Endothelial cell of umbilical vein (primary cell): ENCODE results near the gene LSP1. TPM values are rescaled to one million over a fixed set of nuclear protein-coding genes. Genes with fewer than 3 reads are reported as not detected.
"Not testable (repeated sequence)": the region's sequence is repeated elsewhere in the genome, so short reads cannot be mapped to it uniquely, and the experiment has no call there.

Source experiments
- BruUV-seq: library from RNA; stranded (reverse); fragments of 400-500 nt; replicated peaks from 2 replicates; lab custom pipeline; 2021; lab: Mats Ljungman, UMichigan
- CTCF ChIA-PET: fragments of 300-600, 350-600 bp; sonication (Branson Sonifier 250); formaldehyde crosslinking; loops from one replicate; lab custom pipeline; 2021; ENCODE audit warnings: antibody characterized with exemption, inconsistent platforms; lab: Charles Lee
- POLR2A ChIA-PET: fragments of 300-600, 350-600 bp; sonication (Branson Sonifier 250); formaldehyde crosslinking; loops from one replicate; lab custom pipeline; 2021; ENCODE audit warnings: antibody characterized with exemption, inconsistent platforms; lab: Charles Lee
- DNase-seq: peaks from one replicate; pipeline ENCODE4 v3.0.0-alpha.2; 2011; ENCODE audit warnings: low read depth, low spot score
- FAIRE-seq: peaks from 2 replicates; lab custom pipeline; 2011; peaks lifted over from hg19 to GRCh38; lab: Jason Lieb, UNC
- H2AFZ ChIP-seq: 2 replicates; pipeline ENCODE4 v1.6.0; 2012; ENCODE audit warnings: low read depth, low read length, control low read depth, inconsistent platforms
- H3K27ac ChIP-seq: 2 replicates; pipeline ENCODE4 v1.5.1; 2011; ENCODE audit warnings: low read depth, mild to moderate bottlenecking, control low read depth, low read length, moderate library complexity; ENCODE audit not compliant: insufficient read depth
- H3K27me3 ChIP-seq, 2 experiments: 2 replicates each; pipeline versions ENCODE4 v1.6.0 to v1.6.1; 2011; ENCODE audit warnings: low read length in 2 of 2, mixed read lengths in 1 of 2; ENCODE audit not compliant: control insufficient read depth in 2 of 2, insufficient read depth in 2 of 2
- H3K36me3 ChIP-seq, 2 experiments: 2 replicates in 1 of 2; 3 replicates in 1 of 2; pipeline ENCODE4 v1.5.1; 2011; ENCODE audit warnings: low read length in 2 of 2, mild to moderate bottlenecking in 1 of 2, moderate library complexity in 1 of 2; ENCODE audit not compliant: control insufficient read depth in 2 of 2, insufficient read depth in 2 of 2; ENCODE audit errors: extremely low read depth in 1 of 2
- H3K4me1 ChIP-seq: 3 replicates; pipeline ENCODE4 v1.5.1; 2011; ENCODE audit warnings: mild to moderate bottlenecking, low read length; ENCODE audit not compliant: control insufficient read depth, insufficient read depth; ENCODE audit errors: extremely low read depth
- H3K4me2 ChIP-seq: 2 replicates; pipeline ENCODE4 v1.6.1; 2011; ENCODE audit warnings: low read length, control low read depth, mixed read lengths; ENCODE audit not compliant: insufficient read depth
- H3K4me3 ChIP-seq, 3 experiments: fragments of 200-600 bp in 1 of 3; sonication (generic), shearing (Covaris generic) in 1 of 3; replicated peaks in 1 of 3; 2 replicates each; pipeline ENCODE4 v1.5.1; 2011 to 2016; ENCODE audit warnings: control low read depth in 3 of 3, low read length in 3 of 3, mild to moderate bottlenecking in 2 of 3, inconsistent platforms in 1 of 3, low read depth in 1 of 3, moderate library complexity in 1 of 3; ENCODE audit not compliant: insufficient read depth in 1 of 3
- H3K79me2 ChIP-seq: 2 replicates; pipeline ENCODE4 v1.6.0; 2012; ENCODE audit warnings: low read length, inconsistent platforms; ENCODE audit not compliant: control insufficient read depth, insufficient read depth
- H3K9ac ChIP-seq: replicated peaks from 2 replicates; pipeline ENCODE3; 2011; ENCODE audit warnings: low read length, control low read depth; ENCODE audit not compliant: insufficient read depth; ENCODE audit errors: extremely low read depth
- H3K9me1 ChIP-seq: replicated peaks from 3 replicates; pipeline ENCODE4 v1.6.0; 2011; ENCODE audit warnings: mild to moderate bottlenecking, low read length; ENCODE audit not compliant: control insufficient read depth, insufficient read depth; ENCODE audit errors: extremely low read depth
- H3K9me3 ChIP-seq: replicated peaks from 2 replicates; pipeline ENCODE4 v1.5.1; 2012; ENCODE audit warnings: low read length, inconsistent platforms; ENCODE audit not compliant: control insufficient read depth, insufficient read depth
- H4K20me1 ChIP-seq: replicated peaks from 2 replicates; pipeline ENCODE3; 2011; ENCODE audit warnings: mild to moderate bottlenecking, low read length; ENCODE audit not compliant: control insufficient read depth, insufficient read depth; ENCODE audit errors: extremely low read depth
- EZH2 ChIP-seq: IDR thresholded peaks from 2 replicates; pipeline ENCODE4 v1.6.1; 2012; ENCODE audit warnings: borderline replicate concordance, low read depth, mild to moderate bottlenecking, moderate library complexity, low read length, inconsistent platforms; ENCODE audit not compliant: severe bottlenecking
- FOS ChIP-seq: IDR thresholded peaks from 2 replicates; pipeline ENCODE4 v1.6.1; 2011; ENCODE audit warnings: mild to moderate bottlenecking, low read length, moderate library complexity, borderline replicate concordance; ENCODE audit not compliant: insufficient read depth
- GATA2 ChIP-seq: IDR thresholded peaks from 2 replicates; pipeline ENCODE4 v1.7.0; 2011; ENCODE audit warnings: low read depth, mild to moderate bottlenecking, moderate library complexity, mixed read lengths, low read length; ENCODE audit not compliant: insufficient read length, insufficient read depth
- JUN ChIP-seq: IDR thresholded peaks from 2 replicates; pipeline ENCODE4 v1.6.1; 2011; ENCODE audit warnings: borderline replicate concordance, low read depth; ENCODE audit not compliant: insufficient read length, insufficient read depth
- MYC ChIP-seq: IDR thresholded peaks from one replicate; pipeline ENCODE4 v1.6.1; 2011; ENCODE audit warnings: mild to moderate bottlenecking, low read depth, low read length
- POLR2A ChIP-seq: IDR thresholded peaks from 2 replicates; pipeline ENCODE4 v1.6.1; 2012; ENCODE audit warnings: low read depth, mild to moderate bottlenecking, control low read depth, low read length
- POLR2AphosphoS5 ChIP-seq: IDR thresholded peaks from 2 replicates; pipeline ENCODE4 v1.6.1; 2012; ENCODE audit warnings: low read depth, mild to moderate bottlenecking, control low read depth, low read length, moderate library complexity; ENCODE audit not compliant: insufficient read depth
- dilution Hi-C: fragments of 300-500 bp; cut with MboI; formaldehyde crosslinking; loops from one replicate; pipeline ENCODE4 v1.15.0; 2019; ENCODE audit warnings: low sequenced_read_pairs; ENCODE audit not compliant: extremely low pct_ligation_motif_present
- intact Hi-C: fragments of 100-400 bp; cut with micrococcal nuclease; formaldehyde crosslinking; loops from one replicate; pipeline ENCODE4 v1.10.0; 2022
- polyA plus RNA-seq, 4 experiments: library from polyadenylated mRNA; depleted of rRNA in 3 of 4; stranded (reverse) in 3 of 4; unstranded in 1 of 4; fragments of >200 nt; gene quantifications; 2 replicates each; pipeline versions ENCODE4 v1.2.1 to v1.2.3, GENCODE V29; 2011 to 2012; ENCODE audit warnings: missing spikeins in 1 of 4
- total RNA-seq: library from RNA; stranded (reverse); gene quantifications from 2 replicates; pipeline ENCODE4 v1.2.3, GENCODE V29; 2021
- TF ChIP-seq, protein P1 (sequence below): IDR thresholded peaks from 2 replicates; pipeline ENCODE4 v1.6.1; 2011; ENCODE audit not compliant: insufficient read depth, insufficient read length
- TF ChIP-seq, protein P2 (sequence below), 2 donors: IDR thresholded peaks; 1 replicate in 1 of 2; 2 replicates in 1 of 2; pipeline ENCODE4 v1.5.1; 2011; ENCODE audit warnings: low read length in 2 of 2, mild to moderate bottlenecking in 2 of 2, moderate library complexity in 2 of 2, control low read depth in 1 of 2, inconsistent platforms in 1 of 2, low read depth in 1 of 2; ENCODE audit not compliant: insufficient read depth in 1 of 2; ENCODE audit errors: extremely low read depth in 1 of 2

LSP1 gene
- total and polyA plus RNA-seq, 2 donors (not counting 3 experiments of a cell fraction or from before 2014, with no cell fraction given) = not detected

DNA sequence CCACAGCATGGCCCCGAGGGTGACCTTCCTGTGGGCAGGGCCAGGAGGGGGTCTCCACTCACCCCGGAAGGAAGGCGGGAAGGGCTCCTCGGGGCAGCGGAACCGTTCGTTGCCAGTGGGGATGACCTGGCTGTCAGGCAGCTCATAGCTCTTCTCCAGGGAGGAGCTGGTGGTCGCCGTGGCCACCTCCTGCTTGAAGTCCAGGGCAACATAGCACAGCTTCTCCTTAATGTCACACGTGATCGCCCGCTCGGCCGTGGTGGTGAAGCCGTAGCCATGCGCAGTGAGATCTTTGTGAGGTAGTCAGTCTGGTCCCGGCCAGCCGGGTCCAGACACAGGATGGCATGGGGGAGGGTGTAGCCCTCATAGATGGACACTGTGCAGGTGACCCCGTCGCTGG lies 49.6 kb upstream of the LSP1 start:
- H3K9me3 ChIP-seq = no peaks in the 10 kb centered on the region
- ChIA-PET POLR2A (no interaction called here), CTCF (interaction anchor here (0.6 to 0.9 kb wide), 3 partner anchors 79 to 151 kb away, joined by 3 read pairs; no protein-coding TSS in a partner anchor)
- H3K4me2 ChIP-seq = no peak overlapping the region
- no peaks in the 10 kb centered on the region for H3K4me1 ChIP-seq
- TF ChIP-seq FOS = no peak
- TF ChIP-seq, protein P1, sequence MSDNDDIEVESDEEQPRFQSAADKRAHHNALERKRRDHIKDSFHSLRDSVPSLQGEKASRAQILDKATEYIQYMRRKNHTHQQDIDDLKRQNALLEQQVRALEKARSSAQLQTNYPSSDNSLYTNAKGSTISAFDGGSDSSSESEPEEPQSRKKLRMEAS = no peak
- no peak for TF ChIP-seq EZH2
- TF ChIP-seq, protein P2, sequence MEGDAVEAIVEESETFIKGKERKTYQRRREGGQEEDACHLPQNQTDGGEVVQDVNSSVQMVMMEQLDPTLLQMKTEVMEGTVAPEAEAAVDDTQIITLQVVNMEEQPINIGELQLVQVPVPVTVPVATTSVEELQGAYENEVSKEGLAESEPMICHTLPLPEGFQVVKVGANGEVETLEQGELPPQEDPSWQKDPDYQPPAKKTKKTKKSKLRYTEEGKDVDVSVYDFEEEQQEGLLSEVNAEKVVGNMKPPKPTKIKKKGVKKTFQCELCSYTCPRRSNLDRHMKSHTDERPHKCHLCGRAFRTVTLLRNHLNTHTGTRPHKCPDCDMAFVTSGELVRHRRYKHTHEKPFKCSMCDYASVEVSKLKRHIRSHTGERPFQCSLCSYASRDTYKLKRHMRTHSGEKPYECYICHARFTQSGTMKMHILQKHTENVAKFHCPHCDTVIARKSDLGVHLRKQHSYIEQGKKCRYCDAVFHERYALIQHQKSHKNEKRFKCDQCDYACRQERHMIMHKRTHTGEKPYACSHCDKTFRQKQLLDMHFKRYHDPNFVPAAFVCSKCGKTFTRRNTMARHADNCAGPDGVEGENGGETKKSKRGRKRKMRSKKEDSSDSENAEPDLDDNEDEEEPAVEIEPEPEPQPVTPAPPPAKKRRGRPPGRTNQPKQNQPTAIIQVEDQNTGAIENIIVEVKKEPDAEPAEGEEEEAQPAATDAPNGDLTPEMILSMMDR (IDR thresholded peaks at IDR 0.05; ENCODE audit: extremely low read depth in 1 of 2, insufficient read depth in 1 of 2, low read depth in 1 of 2, low read length in 2 of 2) = no peak
- TF ChIP-seq POLR2AphosphoS5 = no peak
- no peak for TF ChIP-seq JUN
- no peak for TF ChIP-seq GATA2
- no peak for TF ChIP-seq MYC
- TF ChIP-seq POLR2A = no peak
- no peak for DNase-seq
- no peaks in the 10 kb centered on the region for H4K20me1 ChIP-seq
- no peaks in the 10 kb centered on the region for H3K9me1 ChIP-seq
- FAIRE-seq = no peak
- intact Hi-C loops = no loop called here
- no peak overlapping the region for H3K9ac ChIP-seq
- no peaks in the 10 kb centered on the region for H3K79me2 ChIP-seq
- no peaks in the 10 kb centered on the region for H3K36me3 ChIP-seq
- H3K4me3 ChIP-seq = no peak overlapping the region
- BruUV-seq = no TSS peak
- no peak overlapping the region for H2AFZ ChIP-seq
- dilution Hi-C loops = no loop called here
- no peaks in the 10 kb centered on the region for H3K27me3 ChIP-seq
- no peak overlapping the region for H3K27ac ChIP-seq

DNA sequence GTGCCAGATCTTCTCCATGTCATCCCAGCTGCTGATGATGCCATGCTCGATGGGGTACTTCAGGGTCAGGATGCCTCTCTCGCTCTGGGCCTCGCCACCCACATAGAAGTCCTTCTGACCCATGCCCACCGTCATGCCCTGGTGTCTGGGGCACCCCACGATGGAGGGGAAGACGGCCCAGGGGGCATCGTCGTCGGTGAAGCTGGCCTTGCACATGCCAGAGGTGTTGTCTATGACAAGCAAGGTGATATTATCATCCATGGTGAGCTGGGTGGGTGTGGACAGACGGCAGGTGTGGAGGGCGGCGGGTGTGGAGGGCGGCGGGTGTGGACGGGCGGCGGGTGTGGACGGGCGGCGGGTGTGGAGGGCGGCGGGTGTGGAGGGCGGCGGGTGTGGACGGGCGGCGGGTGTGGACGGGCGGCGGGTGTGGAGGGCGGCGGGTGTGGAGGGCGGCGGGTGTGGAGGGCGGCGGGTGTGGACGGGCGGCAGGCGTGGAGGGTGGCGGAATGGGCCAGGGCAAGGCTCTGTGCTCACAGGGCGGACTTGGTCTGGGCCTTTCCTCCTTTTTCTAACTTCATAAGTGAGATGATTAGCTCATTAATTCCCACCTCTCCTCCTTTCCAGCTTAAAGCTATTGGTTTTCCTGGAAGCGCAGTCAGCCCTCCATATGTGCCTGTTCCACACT lies 48.9 kb upstream of the LSP1 start:
- H3K4me3 ChIP-seq, POLR2A ChIA-PET, H3K9me1 ChIP-seq, H3K27me3 ChIP-seq, H3K9ac ChIP-seq, BruUV-seq, H3K4me2 ChIP-seq, H4K20me1 ChIP-seq, DNase-seq, H2AFZ ChIP-seq, H3K27ac ChIP-seq, H3K79me2 ChIP-seq, H3K4me1 ChIP-seq, H3K9me3 ChIP-seq, intact Hi-C loops, dilution Hi-C loops, H3K36me3 ChIP-seq, FAIRE-seq: not testable (repeated sequence)
- CTCF ChIA-PET = interaction anchor here (0.6 to 3.0 kb wide), 3 partner anchors 78 to 152 kb away, joined by 3 to 14 read pairs (median 3); no protein-coding TSS in a partner anchor
